Measurements from ENCODE around the gene SLC22A23. TPM values are rescaled to one million over a fixed set of nuclear protein-coding genes. Genes with fewer than 3 reads are reported as not detected.

The SLC22A23 gene
- 10 to 100 TPM; 16.6 to 21.8 (median 17.6) TPM for total RNA-seq

- WGBS, 2 donors: 2% methylated on average over 7 to 8 of the region's 97 CpGs
Observed at GRCh38 chr6:3456898-3457709, at the start of gene SLC22A23. Gene SLC22A23, minus strand, starts transcription at chr6:3457050. Its CDS starts 491 bp downstream, at chr6:3456559.

GRCh38 chr6:3506200-3506599, 49.4 kb upstream of the SLC22A23 start:
- 72 to 82% methylated on average over 4 of the region's 4 CpGs for whole genome bisulfite sequencing, 2 donors
- intact Hi-C loops (cut with DNase I): no loop called here
- H3K9me3 ChIP-seq: no peaks in the 10 kb centered on the region
- no peak overlapping the region for H3K4me3 ChIP-seq (replicated peaks in 1 of 3)
- H3K27me3 ChIP-seq: no peaks in the 10 kb centered on the region
- DNase-seq: no peak
- no peaks in the 10 kb centered on the region for H3K36me3 ChIP-seq
- peaks cover 3 to 15% of the 10 kb centered on the region in 2 donors for H3K4me1 ChIP-seq
- TF ChIP-seq CTCF (IDR thresholded peaks at IDR 0.05): no peak
- TF ChIP-seq POLR2A (IDR thresholded peaks at IDR 0.05): no peak
- no peak overlapping the region for H3K27ac ChIP-seq

More at GRCh38 chr6:3456898-3457709, at the start of gene SLC22A23:
- intact Hi-C loops (cut with DNase I): loop anchor here (5.0 to 10.0 kb wide), 3 partner anchors 62 to 180 kb away; no protein-coding TSS in a partner anchor
- H3K27ac ChIP-seq: peak within 1 kb of the TSS in 2 of 3 donors; percentile 12 to 31
- peak within 1 kb of the TSS; percentile 54 to 69 (median 65) for H3K4me3 ChIP-seq (replicated peaks in 1 of 3)
- TF ChIP-seq CTCF (IDR thresholded peaks at IDR 0.05): peak in 5 of 6 experiments; percentile 58 to 93 (median 72)
- peak in 1 of 2 donors; percentile 79 for TF ChIP-seq POLR2A (IDR thresholded peaks at IDR 0.05)
- H3K9me3 ChIP-seq: no peaks in the 10 kb centered on the region
- H3K27me3 ChIP-seq: no peaks in the 10 kb centered on the region
- peaks cover 16 to 32% of the 10 kb centered on the region in 2 donors for H3K4me1 ChIP-seq
- H3K36me3 ChIP-seq: no peaks in the 10 kb centered on the region
- DNase-seq: peak; percentile 83 to 85

- 87 to 92% methylated on average over 12 to 13 of the region's 13 CpGs for WGBS, 2 donors
- intact Hi-C loops (cut with DNase I): no loop called here
- no peak overlapping the region for H3K27ac ChIP-seq
- no peak overlapping the region for H3K4me3 ChIP-seq (replicated peaks in 1 of 3)
- peaks cover 7 to 25% of the 10 kb centered on the region in 2 donors for H3K4me1 ChIP-seq
- no peak for TF ChIP-seq POLR2A (IDR thresholded peaks at IDR 0.05)
- TF ChIP-seq CTCF (IDR thresholded peaks at IDR 0.05): no peak
- DNase-seq: no peak
- no peaks in the 10 kb centered on the region for H3K27me3 ChIP-seq
- no peaks in the 10 kb centered on the region for H3K9me3 ChIP-seq
- no peaks in the 10 kb centered on the region for H3K36me3 ChIP-seq
Observed at GRCh38 chr6:3504938-3505805, 48.3 kb upstream of the SLC22A23 start.

- Histone ChIP-seq H3K27me3 (no peaks in the 10 kb centered on the region), H3K27ac (no peak overlapping the region), H3K4me1 (peaks cover 8 to 28% of the 10 kb centered on the region in 2 donors), H3K9me3 (no peaks in the 10 kb centered on the region), H3K36me3 (no peaks in the 10 kb centered on the region), H3K4me3 (replicated peaks in 1 of 3) (no peak overlapping the region)
- WGBS, 2 donors: 85 to 87% methylated on average over 5 of the region's 5 CpGs
- TF ChIP-seq CTCF (IDR thresholded peaks at IDR 0.05) (no peak), POLR2A (IDR thresholded peaks at IDR 0.05) (no peak)
- DNase-seq: no peak
- intact Hi-C loops (cut with DNase I): no loop called here
Observed at GRCh38 chr6:3504354-3504753, 47.5 kb upstream of the SLC22A23 start.
